Esophagus muscularis mucosa (tissue), 3 donors: ENCODE results near the gene SPAG16.

Experiments used
- CTCF ChIP-seq, 3 experiments: fragments of 200-600 bp in 2 of 3; fragments of 450-650 bp in 1 of 3; sonication (generic) in 2 of 3; IDR thresholded peaks; one replicate each; pipeline ENCODE4 v1.5.1; 2017 to 2019; ENCODE audit warnings: antibody characterized with exemption in 3 of 3, mild to moderate bottlenecking in 2 of 3, moderate library complexity in 1 of 3
- POLR2A ChIP-seq: fragments of 450-650 bp; IDR thresholded peaks from one replicate; pipeline ENCODE4 v1.6.1; 2017; ENCODE audit warnings: antibody characterized with exemption, moderate library complexity, mild to moderate bottlenecking, low read depth
- POLR2AphosphoS5 ChIP-seq, 2 donors: sonication (generic); formaldehyde crosslinking; IDR thresholded peaks; one replicate each; pipeline ENCODE4 v1.6.1; 2017; ENCODE audit warnings: antibody characterized with exemption in 2 of 2

GRCh38 chr2:214127571-214127970, 843.3 kb downstream of the SPAG16 start:
- TF ChIP-seq CTCF (IDR thresholded peaks at IDR 0.05) (no peak), POLR2A (no peak), POLR2AphosphoS5 (IDR thresholded peaks at IDR 0.05) (no peak)
